GM19240 (cell line): Measurements from ENCODE around the gene ARID5A.
"Not testable (repeated sequence)": the region's sequence is repeated elsewhere in the genome, so short reads cannot be mapped to it uniquely, and the experiment has no call there.

ENCODE experiments used
- DNase-seq: peaks from one replicate; pipeline ENCODE4 v3.0.0; 2011; ENCODE audit warnings: low spot score; ENCODE audit not compliant: insufficient read length

ARID5A gene

GRCh38 chr2:96536445-96537065 is at the start of gene ARID5A:
ARID5A (plus strand) TSS chr2:96536752; CDS start chr2:96536827, 75 bp downstream.
- DNase-seq = peak; percentile 74

GRCh38 chr2:96489261-96489660 is 47.3 kb upstream of the ARID5A start:
- no peak for DNase-seq

- no peak for DNase-seq
These were observed 46.9 kb upstream of the ARID5A start for GRCh38 chr2:96489663-96490062.

- no peak for DNase-seq
These were observed 44.6 kb upstream of the ARID5A start for GRCh38 chr2:96491860-96492497.

GRCh38 chr2:96493072-96493471 is 43.5 kb upstream of the ARID5A start:
- no peak for DNase-seq

GRCh38 chr2:96494188-96494587 is 42.4 kb upstream of the ARID5A start:
- no peak for DNase-seq

- no peak for DNase-seq
These were observed 40.4 kb upstream of the ARID5A start for GRCh38 chr2:96495982-96496629.

GRCh38 chr2:96498021-96498431 is 38.5 kb upstream of the ARID5A start:
- DNase-seq = no peak

GRCh38 chr2:96498611-96499010 is 37.9 kb upstream of the ARID5A start:
- not testable (repeated sequence) for DNase-seq

GRCh38 chr2:96499061-96499960 is 37.2 kb upstream of the ARID5A start:
- no peak for DNase-seq

- DNase-seq = no peak
These were observed 36.0 kb upstream of the ARID5A start for GRCh38 chr2:96500385-96501066.

- DNase-seq = no peak
These were observed 35.1 kb upstream of the ARID5A start for GRCh38 chr2:96501471-96501874.

GRCh38 chr2:96501886-96502810 is 34.4 kb upstream of the ARID5A start:
- no peak for DNase-seq

- no peak for DNase-seq
These were observed 33.5 kb upstream of the ARID5A start for GRCh38 chr2:96502891-96503636.

- DNase-seq = no peak
These were observed 32.8 kb upstream of the ARID5A start for GRCh38 chr2:96503637-96504243.

GRCh38 chr2:96505231-96505889 is 31.2 kb upstream of the ARID5A start, which contains the start of gene NEURL3:
NEURL3 (minus strand) TSS chr2:96505357; CDS start chr2:96505286, 71 bp downstream.
- DNase-seq = no peak

GRCh38 chr2:96506016-96506906 is 30.3 kb upstream of the ARID5A start:
- no peak for DNase-seq
